ENCODE data around the gene STK32C. TPM values are rescaled to one million over a fixed set of nuclear protein-coding genes. Genes with fewer than 3 reads are reported as not detected.
"Not testable (repeated sequence)": the region's sequence is repeated elsewhere in the genome, so short reads cannot be mapped to it uniquely, and the experiment has no call there.

Gene STK32C
- total and polyA plus RNA-seq, 8 donors = 9.9 to 18.2 (median 11.6) TPM

- Histone ChIP-seq H3K36me3 (peaks cover 0 to 5% of the 10 kb centered on the region in 2 donors), H3K27ac (no peak overlapping the region), H3K9me3 (no peaks in the 10 kb centered on the region), H3K27me3 (no peaks in the 10 kb centered on the region), H3K4me1 (peaks cover 0 to 34% of the 10 kb centered on the region in 2 donors), H3K4me3 (no peak overlapping the region)
- intact Hi-C loops (cut with DNase I) = no loop called here
- no peak for ATAC-seq
- no peak for TF ChIP-seq CTCF (IDR thresholded peaks at IDR 0.05)
- DNase-seq = peak in 1 of 4 donors; percentile 17
Measured at GRCh38 chr10:132321726-132322125, 14.0 kb upstream of the STK32C start.

- Histone ChIP-seq H3K27me3 (no peaks in the 10 kb centered on the region), H3K9me3 (no peaks in the 10 kb centered on the region), H3K27ac (peak overlapping the region in 1 of 2 donors; percentile 45), H3K4me1 (peaks cover 0 to 34% of the 10 kb centered on the region in 2 donors), H3K36me3 (peaks cover 0 to 5% of the 10 kb centered on the region in 2 donors), H3K4me3 (no peak overlapping the region)
- intact Hi-C loops (cut with DNase I) = no loop called here
- no peak for ATAC-seq
- peak in 1 of 4 donors; percentile 29 for DNase-seq
- TF ChIP-seq CTCF (IDR thresholded peaks at IDR 0.05) = no peak
Measured at GRCh38 chr10:132320654-132321469, 13.1 kb upstream of the STK32C start.

GRCh38 chr10:132319853-132320653, 12.3 kb upstream of the STK32C start:
- TF ChIP-seq CTCF (IDR thresholded peaks at IDR 0.05) = no peak
- Histone ChIP-seq H3K4me1 (peaks cover 0 to 34% of the 10 kb centered on the region in 2 donors), H3K9me3 (no peaks in the 10 kb centered on the region), H3K27me3 (no peaks in the 10 kb centered on the region), H3K36me3 (peaks cover 0 to 4% of the 10 kb centered on the region in 2 donors), H3K27ac (peak overlapping the region in 1 of 2 donors; percentile 45), H3K4me3 (no peak overlapping the region)
- DNase-seq = peak in 1 of 4 donors; percentile 52
- ATAC-seq = peak; percentile 87
- intact Hi-C loops (cut with DNase I) = no loop called here

GRCh38 chr10:132317477-132317876, 9.7 kb upstream of the STK32C start:
- intact Hi-C loops (cut with DNase I); H3K36me3 ChIP-seq; H3K27ac ChIP-seq; H3K27me3 ChIP-seq; H3K9me3 ChIP-seq; H3K4me3 ChIP-seq; ATAC-seq: not testable (repeated sequence)
- H3K4me1 ChIP-seq = peaks cover 0 to 20% of the 10 kb centered on the region in 2 donors
- DNase-seq = peak in 1 of 4 donors; percentile 6

GRCh38 chr10:132316133-132316532, 8.4 kb upstream of the STK32C start:
- intact Hi-C loops (cut with DNase I) = no loop called here
- no peak overlapping the region for H3K4me3 ChIP-seq
- ATAC-seq = no peak
- H3K27ac ChIP-seq = no peak overlapping the region
- DNase-seq = no peak
- no peaks in the 10 kb centered on the region for H3K9me3 ChIP-seq
- H3K36me3 ChIP-seq = no peaks in the 10 kb centered on the region
- peaks cover 0 to 12% of the 10 kb centered on the region in 2 donors for H3K4me1 ChIP-seq
- H3K27me3 ChIP-seq = no peaks in the 10 kb centered on the region
- no peak for TF ChIP-seq CTCF (IDR thresholded peaks at IDR 0.05)

GRCh38 chr10:132314881-132315280, 7.1 kb upstream of the STK32C start:
- intact Hi-C loops (cut with DNase I); DNase-seq; H3K27me3 ChIP-seq; H3K4me3 ChIP-seq; H3K4me1 ChIP-seq; H3K27ac ChIP-seq; ATAC-seq; H3K9me3 ChIP-seq; H3K36me3 ChIP-seq: not testable (repeated sequence)

Data from left lung (tissue), 10 donors.